ENCODE data around the gene RINL. TPM values are rescaled to one million over a fixed set of nuclear protein-coding genes. Genes with fewer than 3 reads are reported as not detected.

RINL gene
- total RNA-seq, 2 experiments from 2014 or later = 58.9 to 63.5 TPM

DNA sequence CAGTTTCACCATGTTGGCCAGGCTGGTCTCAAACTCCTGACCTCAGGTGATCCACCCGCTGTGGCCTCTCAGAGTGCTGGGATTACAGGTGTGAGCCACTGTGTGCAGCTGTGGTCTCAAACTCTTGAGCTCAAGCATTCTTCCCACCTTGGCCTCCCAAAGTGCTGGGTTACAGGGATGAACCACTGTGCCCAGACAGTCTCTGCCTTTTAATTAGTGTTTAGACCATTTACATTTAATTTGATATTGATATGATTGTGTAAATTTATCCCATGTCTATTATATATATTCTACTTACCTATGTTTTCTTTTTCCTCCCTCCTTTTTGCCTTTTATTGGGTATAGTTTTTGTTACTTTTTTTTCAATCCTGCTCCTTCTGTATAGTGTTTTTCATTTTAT is 23.6 kb upstream of the RINL start:
- Mint-ChIP-seq H3K27ac (no peak overlapping the region), H3K27me3 (ENCODE audit: low read depth) (no peaks in the 10 kb centered on the region), H3K4me1 (ENCODE audit: low read depth) (peaks cover 36% of the 10 kb centered on the region), H3K9me3 (ENCODE audit: insufficient read depth) (no peaks in the 10 kb centered on the region), H3K36me3 (ENCODE audit: low read depth) (peaks cover 26% of the 10 kb centered on the region), H3K4me3 (peak overlapping the region; percentile 42)
- CTCF ChIA-PET = interaction anchor here (1.3 to 4.0 kb wide), 3 partner anchors 14 to 29 kb away, joined by 5 to 49 read pairs (median 22); partner anchors contain the start of genes MRPS12 and SARS2
- ATAC-seq (no peak), DNase-seq (no peak)
- POLR2A ChIA-PET = interaction anchor here (2.4 kb wide), 1 partner anchor 23 kb away, joined by 17 read pairs; the partner anchor contains the start of gene RINL

- ATAC-seq (no peak), DNase-seq (no peak)
- ChIA-PET POLR2A (interaction anchor here (0.7 to 2.4 kb wide), 5 partner anchors 8 to 253 kb away, joined by 3 to 17 read pairs (median 4); partner anchors contain the start of genes ACTN4, MRPS12, RINL and SARS2), CTCF (interaction anchor here (0.9 to 4.0 kb wide), 12 partner anchors 9 to 498 kb away, joined by 3 to 49 read pairs (median 5); partner anchors contain the start of genes EIF3K, FAM98C, MRPS12 and RINL)
- Mint-ChIP-seq H3K27me3 (ENCODE audit: low read depth) (no peaks in the 10 kb centered on the region), H3K27ac (peak overlapping the region; percentile 47), H3K4me1 (ENCODE audit: low read depth) (peaks cover 36% of the 10 kb centered on the region), H3K9me3 (ENCODE audit: insufficient read depth) (no peaks in the 10 kb centered on the region), H3K36me3 (ENCODE audit: low read depth) (peaks cover 24% of the 10 kb centered on the region), H3K4me3 (peak overlapping the region; percentile 91)
Measured at GRCh38 chr19:38900743-38901190, 22.7 kb upstream of the RINL start.

DNA sequence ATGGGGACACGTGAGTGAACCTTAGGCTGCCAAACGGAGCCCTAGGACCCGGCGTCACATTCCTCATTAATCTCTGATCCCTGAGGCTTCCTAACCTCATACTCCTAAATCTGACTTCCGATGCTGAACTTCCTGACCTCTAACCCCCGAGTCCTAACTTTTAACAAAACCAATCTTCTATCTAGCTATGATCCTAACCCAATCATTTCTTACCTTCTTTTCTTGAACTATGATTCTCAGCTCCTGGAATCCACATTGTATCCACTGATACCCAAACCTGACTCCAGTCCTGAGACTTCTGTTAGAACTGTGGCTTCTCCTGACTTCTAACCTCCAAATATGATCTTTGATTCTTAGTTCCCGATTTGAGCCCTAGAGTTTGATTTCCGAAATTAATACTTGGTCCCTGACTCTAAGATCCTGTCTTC is 22.1 kb upstream of the RINL start:
- H3K4me1 Mint-ChIP-seq (ENCODE audit: low read depth) = peaks cover 36% of the 10 kb centered on the region
- no peak for ATAC-seq
- DNase-seq = no peak
- peak overlapping the region; percentile 91 for H3K4me3 Mint-ChIP-seq
- H3K9me3 Mint-ChIP-seq (ENCODE audit: insufficient read depth) = no peaks in the 10 kb centered on the region
- peaks cover 21% of the 10 kb centered on the region for H3K36me3 Mint-ChIP-seq (ENCODE audit: low read depth)
- no peaks in the 10 kb centered on the region for H3K27me3 Mint-ChIP-seq (ENCODE audit: low read depth)
- CTCF ChIA-PET = interaction anchor here (0.9 to 4.0 kb wide), 12 partner anchors 9 to 498 kb away, joined by 3 to 49 read pairs (median 5); partner anchors contain the start of genes EIF3K, FAM98C, MRPS12 and RINL
- POLR2A ChIA-PET = interaction anchor here (0.7 to 2.4 kb wide), 9 partner anchors 9 to 253 kb away, joined by 3 to 17 read pairs (median 4); partner anchors contain the start of genes ACTN4, MRPS12, RINL and SARS2
- H3K27ac Mint-ChIP-seq = peak overlapping the region; percentile 95

DNA sequence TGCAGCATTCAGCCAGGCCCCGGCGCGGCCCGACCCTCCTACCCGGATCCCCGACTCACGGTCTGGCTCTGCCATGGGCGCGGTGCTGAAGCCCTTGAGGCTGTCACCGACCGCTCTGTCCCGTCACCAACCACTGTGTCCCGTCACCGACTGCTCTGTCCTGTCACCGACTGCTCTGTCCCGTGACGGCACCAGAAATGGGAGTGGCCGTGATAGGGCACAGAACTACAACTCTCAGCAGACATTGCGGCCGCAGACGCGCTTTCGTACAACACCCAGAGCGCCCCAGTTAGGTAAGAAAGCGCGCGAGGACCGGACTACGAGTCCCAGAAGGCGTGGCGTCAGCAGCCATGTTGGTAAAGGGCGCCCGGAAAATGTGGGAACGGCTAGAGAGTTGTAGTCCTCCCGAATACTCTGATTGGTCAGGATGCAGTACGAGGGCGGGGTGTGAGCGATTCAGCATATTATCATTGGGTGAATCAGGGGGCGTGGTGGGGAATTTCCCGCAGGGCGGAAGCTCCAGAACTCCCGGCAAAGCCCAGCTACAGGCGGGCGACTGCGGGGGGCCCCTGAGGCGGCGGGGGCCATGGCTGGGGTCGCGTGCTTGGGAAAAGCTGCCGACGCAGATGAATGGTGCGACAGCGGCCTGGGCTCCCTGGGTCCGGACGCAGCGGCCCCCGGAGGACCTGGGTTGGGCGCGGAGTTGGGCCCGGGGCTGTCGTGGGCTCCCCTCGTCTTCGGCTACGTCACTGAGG is 21.5 kb upstream of the RINL start, which contains the start of the genes NFKBIB and SIRT2:
Gene NFKBIB, plus strand, starts transcription at position 523 of the 755 bp plus-strand sequence. Its CDS starts 64 bp downstream, at position 587.
Gene SIRT2, minus strand, starts transcription at position 172 of the 755 bp plus-strand sequence. Its CDS starts 97 bp downstream, at position 75.
- Mint-ChIP-seq H3K27ac (peak within 1 kb of the TSS; percentile 95), H3K9me3 (ENCODE audit: insufficient read depth) (no peaks in the 10 kb centered on the region), H3K36me3 (ENCODE audit: low read depth) (peaks cover 17% of the 10 kb centered on the region), H3K27me3 (ENCODE audit: low read depth) (no peaks in the 10 kb centered on the region), H3K4me1 (ENCODE audit: low read depth) (peaks cover 37% of the 10 kb centered on the region), H3K4me3 (peak within 1 kb of the TSS; percentile 91)
- ChIA-PET CTCF (interaction anchor here (1.0 to 4.0 kb wide), 10 partner anchors 10 to 281 kb away, joined by 3 to 49 read pairs (median 5); partner anchors contain the start of genes EIF3K, MRPS12, RINL and SARS2), POLR2A (interaction anchor here (0.8 to 2.4 kb wide), 8 partner anchors 10 to 252 kb away, joined by 3 to 17 read pairs (median 4); partner anchors contain the start of genes ACTN4, MRPS12, RINL and SARS2)
- ATAC-seq (peak; percentile 93), DNase-seq (peak; percentile 100)

- CTCF ChIA-PET = interaction anchor here (2.6 kb wide), 1 partner anchor 12 kb away, joined by 7 read pairs; no protein-coding TSS in a partner anchor
- POLR2A ChIA-PET = interaction anchor here (0.6 to 1.2 kb wide), 2 partner anchors 21 to 22 kb away, joined by 3 to 5 read pairs; partner anchors contain the start of gene RINL
- H3K27me3 Mint-ChIP-seq (ENCODE audit: low read depth) = no peaks in the 10 kb centered on the region
Measured at GRCh38 chr19:38898788-38899446, 20.8 kb upstream of the RINL start.

GRCh38 chr19:38894968-38895367 is 16.9 kb upstream of the RINL start:
- H3K4me1 Mint-ChIP-seq (ENCODE audit: low read depth) = peaks cover 15% of the 10 kb centered on the region
- POLR2A ChIA-PET = interaction anchor here (0.6 kb wide), 1 partner anchor 495 kb away, joined by 5 read pairs; no protein-coding TSS in a partner anchor
- no peaks in the 10 kb centered on the region for H3K9me3 Mint-ChIP-seq (ENCODE audit: insufficient read depth)
- no peaks in the 10 kb centered on the region for H3K36me3 Mint-ChIP-seq (ENCODE audit: low read depth)
- no peaks in the 10 kb centered on the region for H3K27me3 Mint-ChIP-seq (ENCODE audit: low read depth)
- CTCF ChIA-PET = interaction anchor here (0.9 to 2.7 kb wide), 3 partner anchors 8 to 492 kb away, joined by 3 to 7 read pairs (median 7); partner anchors contain the start of genes FAM98C, MRPS12 and SARS2
- no peak for ATAC-seq
- H3K4me3 Mint-ChIP-seq = no peak overlapping the region
- no peak for DNase-seq
- no peak overlapping the region for H3K27ac Mint-ChIP-seq

More at GRCh38 chr19:38898788-38899446, 20.8 kb upstream of the RINL start:
- Mint-ChIP-seq H3K27ac (peak overlapping the region; percentile 95), H3K36me3 (ENCODE audit: low read depth) (peaks cover 11% of the 10 kb centered on the region), H3K4me3 (peak overlapping the region; percentile 91), H3K4me1 (ENCODE audit: low read depth) (peaks cover 30% of the 10 kb centered on the region), H3K9me3 (ENCODE audit: insufficient read depth) (no peaks in the 10 kb centered on the region)
- DNase-seq = peak; percentile 68
- no peak for ATAC-seq

- ATAC-seq (no peak), DNase-seq (no peak)
- no peak overlapping the region for H3K27ac Mint-ChIP-seq
- H3K36me3 Mint-ChIP-seq (ENCODE audit: low read depth) = peaks cover 11% of the 10 kb centered on the region
- H3K4me1 Mint-ChIP-seq (ENCODE audit: low read depth) = peaks cover 8% of the 10 kb centered on the region
- H3K9me3 Mint-ChIP-seq (ENCODE audit: insufficient read depth) = no peaks in the 10 kb centered on the region
- no peak overlapping the region for H3K4me3 Mint-ChIP-seq
- no peaks in the 10 kb centered on the region for H3K27me3 Mint-ChIP-seq (ENCODE audit: low read depth)
- ChIA-PET POLR2A (interaction anchor here (1.0 kb wide), 1 partner anchor 61 kb away, joined by 4 read pairs; the partner anchor contains the start of gene ECH1), CTCF (interaction anchor here (0.8 to 2.7 kb wide), 3 partner anchors 34 to 491 kb away, joined by 3 to 7 read pairs (median 3); partner anchors contain the start of genes FAM98C, MRPS12 and SARS2)
Measured at GRCh38 chr19:38893341-38893771, 15.3 kb upstream of the RINL start.

DNA sequence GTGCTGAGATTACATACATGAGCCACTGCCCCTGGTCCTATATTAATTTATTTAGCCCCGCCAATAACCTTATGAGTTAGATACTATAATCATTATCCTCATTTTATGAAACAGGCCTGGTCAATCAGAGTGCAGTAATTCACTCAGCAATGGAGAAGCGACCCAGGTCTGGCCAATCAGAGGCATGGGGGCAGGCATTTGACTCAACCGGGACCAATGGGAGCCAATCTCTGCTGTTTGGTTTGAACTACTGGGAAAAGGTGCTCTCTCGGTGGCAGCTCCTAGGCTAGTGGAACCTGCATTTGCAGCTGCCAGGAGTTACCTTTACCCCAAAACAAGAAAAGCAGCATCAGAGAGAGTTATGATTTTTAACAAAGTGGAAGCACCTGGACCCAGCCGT is 14.8 kb upstream of the RINL start:
- Mint-ChIP-seq H3K36me3 (ENCODE audit: low read depth) (peaks cover 13% of the 10 kb centered on the region), H3K27ac (no peak overlapping the region), H3K9me3 (ENCODE audit: insufficient read depth) (no peaks in the 10 kb centered on the region), H3K27me3 (ENCODE audit: low read depth) (no peaks in the 10 kb centered on the region), H3K4me3 (no peak overlapping the region), H3K4me1 (ENCODE audit: low read depth) (peaks cover 4% of the 10 kb centered on the region)
- ChIA-PET CTCF (interaction anchor here (1.2 to 3.9 kb wide), 3 partner anchors 14 to 38 kb away, joined by 3 to 12 read pairs (median 7); partner anchors contain the start of genes MRPS12, RINL and SARS2), POLR2A (interaction anchor here (1.0 kb wide), 1 partner anchor 61 kb away, joined by 4 read pairs; the partner anchor contains the start of gene ECH1)
- ATAC-seq (no peak), DNase-seq (no peak)

DNA sequence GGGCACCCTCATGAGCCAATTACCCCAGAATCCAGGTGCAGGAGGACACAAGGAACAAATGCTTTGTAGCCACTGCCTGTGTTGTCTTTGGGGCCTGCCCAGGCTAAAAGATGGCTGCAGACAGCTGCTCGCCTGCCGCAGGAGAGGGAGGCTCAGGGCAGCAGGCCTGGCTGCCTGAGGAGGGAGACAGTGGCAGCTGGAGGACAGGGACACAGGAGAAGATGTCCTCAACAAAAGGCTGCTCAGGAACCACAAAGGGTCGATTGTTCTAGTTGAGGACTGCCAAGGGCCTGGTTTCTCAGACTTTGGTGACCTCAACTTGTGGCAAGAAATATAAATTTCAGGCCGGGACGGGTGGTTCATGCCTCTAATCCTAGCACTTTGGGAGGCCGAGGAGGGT is 13.7 kb upstream of the RINL start:
- Mint-ChIP-seq H3K9me3 (ENCODE audit: insufficient read depth) (no peaks in the 10 kb centered on the region), H3K27ac (no peak overlapping the region), H3K4me3 (no peak overlapping the region), H3K27me3 (ENCODE audit: low read depth) (no peaks in the 10 kb centered on the region), H3K4me1 (ENCODE audit: low read depth) (peaks cover 4% of the 10 kb centered on the region), H3K36me3 (ENCODE audit: low read depth) (peaks cover 13% of the 10 kb centered on the region)
- CTCF ChIA-PET = interaction anchor here (3.9 kb wide), 1 partner anchor 13 kb away, joined by 12 read pairs; the partner anchor contains the start of gene RINL
- ATAC-seq = no peak
- POLR2A ChIA-PET = no interaction called here
- no peak for DNase-seq

DNA sequence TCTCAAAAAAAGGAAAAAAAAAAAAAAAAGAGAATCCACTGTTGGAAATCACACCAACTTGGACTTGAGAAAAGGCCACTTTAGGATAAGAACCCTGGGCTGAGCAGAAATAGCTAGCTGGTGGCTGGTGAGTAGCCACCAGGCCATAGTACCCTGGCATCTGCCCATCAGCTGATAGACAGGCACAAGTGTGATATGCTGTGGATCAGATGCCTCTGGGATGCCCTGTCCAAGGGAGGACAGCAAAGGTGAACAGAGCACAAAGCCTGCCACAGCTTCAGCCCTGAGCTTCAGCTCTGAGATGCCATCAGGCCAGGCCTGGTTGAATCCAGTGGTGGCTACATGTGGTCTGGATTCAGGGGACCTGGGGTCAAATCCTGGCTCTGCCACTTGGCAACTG is 12.6 kb upstream of the RINL start:
- ChIA-PET CTCF (interaction anchor here (3.9 kb wide), 1 partner anchor 12 kb away, joined by 12 read pairs; the partner anchor contains the start of gene RINL), POLR2A (no interaction called here)
- ATAC-seq = no peak

More for the DNA sequence above, 12.6 kb upstream of the RINL start:
- H3K4me1 Mint-ChIP-seq (ENCODE audit: low read depth) = peaks cover 4% of the 10 kb centered on the region
- no peaks in the 10 kb centered on the region for H3K27me3 Mint-ChIP-seq (ENCODE audit: low read depth)
- no peak for DNase-seq
- no peak overlapping the region for H3K4me3 Mint-ChIP-seq
- H3K36me3 Mint-ChIP-seq (ENCODE audit: low read depth) = peaks cover 13% of the 10 kb centered on the region
- no peaks in the 10 kb centered on the region for H3K9me3 Mint-ChIP-seq (ENCODE audit: insufficient read depth)
- H3K27ac Mint-ChIP-seq = no peak overlapping the region
